Stimulated activated CD8-positive, alpha-beta memory T cell treated with anti-CD3 and anti-CD28 coated beads, Interleukin-7, amount 100 ng/mL, for 1 hour (primary cell): ENCODE measurements around the gene ZFYVE19.

Source experiments
- DNase-seq, 2 donors: peaks; one replicate each; pipeline ENCODE4 v3.0.0-alpha.2; 2020; ENCODE audit warnings: low read depth in 2 of 2

ZFYVE19 gene

GRCh38 chr15:40815042-40815698, 8.3 kb downstream of the ZFYVE19 start:
- DNase-seq = no peak

- no peak for DNase-seq
Observed at GRCh38 chr15:40819048-40819447, 12.2 kb downstream of the ZFYVE19 start.

GRCh38 chr15:40821195-40821594, 14.3 kb downstream of the ZFYVE19 start:
- no peak for DNase-seq

- DNase-seq = no peak
Observed at GRCh38 chr15:40823572-40824343, 16.9 kb downstream of the ZFYVE19 start.

GRCh38 chr15:40825661-40826422, 19.0 kb downstream of the ZFYVE19 start:
- DNase-seq = no peak

GRCh38 chr15:40826423-40827075, 19.7 kb downstream of the ZFYVE19 start:
- DNase-seq = no peak

GRCh38 chr15:40828447-40829036, 21.7 kb downstream of the ZFYVE19 start, which contains the start of gene PPP1R14D:
Gene PPP1R14D, minus strand, starts transcription at chr15:40828708. Its CDS starts 67 bp downstream, at chr15:40828641.
- DNase-seq = no peak

GRCh38 chr15:40829115-40829514, 22.2 kb downstream of the ZFYVE19 start:
- DNase-seq = no peak

GRCh38 chr15:40830884-40831283, 24.0 kb downstream of the ZFYVE19 start:
- no peak for DNase-seq

GRCh38 chr15:40831861-40832260, 25.0 kb downstream of the ZFYVE19 start:
- DNase-seq = no peak

- no peak for DNase-seq
Observed at GRCh38 chr15:40832903-40833302, 26.0 kb downstream of the ZFYVE19 start.

GRCh38 chr15:40836020-40836419, 29.1 kb downstream of the ZFYVE19 start:
- DNase-seq = no peak

GRCh38 chr15:40838756-40839155, 31.9 kb downstream of the ZFYVE19 start:
- no peak for DNase-seq

- DNase-seq = no peak
Observed at GRCh38 chr15:40841741-40842140, 34.9 kb downstream of the ZFYVE19 start.

- no peak for DNase-seq
Observed at GRCh38 chr15:40843261-40843884, 36.5 kb downstream of the ZFYVE19 start.

- DNase-seq = peak; percentile 13 to 14
Observed at GRCh38 chr15:40843885-40844695, 37.2 kb downstream of the ZFYVE19 start, which contains the start of gene SPINT1. Gene SPINT1, plus strand, starts transcription at chr15:40844048. Its CDS starts 507 bp downstream, at chr15:40844555.

- DNase-seq = peak in 1 of 2 donors; percentile 4
Observed at GRCh38 chr15:40844696-40845030, 37.8 kb downstream of the ZFYVE19 start.

- DNase-seq = no peak
Observed at GRCh38 chr15:40845036-40845435, 38.1 kb downstream of the ZFYVE19 start.

GRCh38 chr15:40845511-40846284, 38.8 kb downstream of the ZFYVE19 start:
- no peak for DNase-seq
